ENCODE results near the gene MMAA.
"Not testable (repeated sequence)": the region's sequence is repeated elsewhere in the genome, so short reads cannot be mapped to it uniquely, and the experiment has no call there.

Gene MMAA

GRCh38 chr4:145618932-145619638 is at the start of gene MMAA:
Gene MMAA, plus strand, starts transcription at chr4:145619385. Its CDS starts 19,755 bp downstream, at chr4:145639140.
- peak; percentile 90 to 99 (median 94) for DNase-seq
- intact Hi-C loops (cut with DNase I): loop anchor here (2.0 to 10.0 kb wide), 3 partner anchors 116 to 438 kb away; partner anchors contain the start of gene OTUD4

- intact Hi-C loops (cut with DNase I); DNase-seq: not testable (repeated sequence)
Measured at GRCh38 chr4:145574546-145574945, 44.6 kb upstream of the MMAA start.

- intact Hi-C loops (cut with DNase I): no loop called here
- no peak for DNase-seq
Measured at GRCh38 chr4:145580906-145581305, 38.3 kb upstream of the MMAA start.

DNA sequence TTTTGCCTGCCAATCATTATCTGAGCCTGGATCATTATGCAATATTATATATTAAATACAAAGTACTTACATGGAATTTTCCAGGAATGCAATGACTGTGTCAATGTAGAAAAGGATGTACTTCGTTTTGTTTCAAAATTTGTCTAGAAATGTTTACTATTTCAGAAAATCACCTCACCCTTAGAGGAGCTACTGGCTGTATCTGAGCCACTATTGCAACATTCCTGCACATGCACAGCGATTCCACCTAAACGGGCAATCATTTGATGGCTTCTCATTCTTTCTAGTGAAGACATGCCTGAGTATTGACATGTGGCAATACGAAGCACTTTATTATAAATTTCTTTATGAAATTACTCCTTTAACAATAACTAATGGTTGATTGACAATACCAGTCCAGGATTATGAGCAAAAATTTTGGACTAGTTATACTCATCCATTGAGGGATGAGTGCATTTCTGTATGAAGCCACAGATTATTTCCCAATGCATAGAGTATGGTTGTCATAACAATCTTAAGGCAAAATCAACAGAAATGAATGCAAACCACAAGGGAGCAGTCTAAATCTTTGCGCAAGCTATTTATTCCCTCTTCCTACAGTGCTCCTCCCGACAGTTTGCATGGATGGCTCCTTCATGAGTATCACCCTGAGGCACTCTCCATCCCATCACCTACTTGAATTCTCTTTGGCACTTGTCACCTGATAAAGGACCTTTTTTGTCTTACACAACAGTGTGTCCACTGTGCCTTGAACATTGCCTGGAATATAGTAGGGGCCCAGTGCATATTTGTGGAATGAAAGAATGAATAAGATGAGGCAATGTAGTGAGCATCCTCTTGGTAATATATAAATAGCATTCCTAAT is 35.8 kb upstream of the MMAA start:
- no peak for DNase-seq
- intact Hi-C loops (cut with DNase I): no loop called here

- intact Hi-C loops (cut with DNase I): no loop called here
Measured at GRCh38 chr4:145587088-145587754, 32.0 kb upstream of the MMAA start.

GRCh38 chr4:145589381-145589780 is 29.8 kb upstream of the MMAA start:
- intact Hi-C loops (cut with DNase I); DNase-seq: not testable (repeated sequence)

More at GRCh38 chr4:145587088-145587754, 32.0 kb upstream of the MMAA start:
- no peak for DNase-seq

DNA sequence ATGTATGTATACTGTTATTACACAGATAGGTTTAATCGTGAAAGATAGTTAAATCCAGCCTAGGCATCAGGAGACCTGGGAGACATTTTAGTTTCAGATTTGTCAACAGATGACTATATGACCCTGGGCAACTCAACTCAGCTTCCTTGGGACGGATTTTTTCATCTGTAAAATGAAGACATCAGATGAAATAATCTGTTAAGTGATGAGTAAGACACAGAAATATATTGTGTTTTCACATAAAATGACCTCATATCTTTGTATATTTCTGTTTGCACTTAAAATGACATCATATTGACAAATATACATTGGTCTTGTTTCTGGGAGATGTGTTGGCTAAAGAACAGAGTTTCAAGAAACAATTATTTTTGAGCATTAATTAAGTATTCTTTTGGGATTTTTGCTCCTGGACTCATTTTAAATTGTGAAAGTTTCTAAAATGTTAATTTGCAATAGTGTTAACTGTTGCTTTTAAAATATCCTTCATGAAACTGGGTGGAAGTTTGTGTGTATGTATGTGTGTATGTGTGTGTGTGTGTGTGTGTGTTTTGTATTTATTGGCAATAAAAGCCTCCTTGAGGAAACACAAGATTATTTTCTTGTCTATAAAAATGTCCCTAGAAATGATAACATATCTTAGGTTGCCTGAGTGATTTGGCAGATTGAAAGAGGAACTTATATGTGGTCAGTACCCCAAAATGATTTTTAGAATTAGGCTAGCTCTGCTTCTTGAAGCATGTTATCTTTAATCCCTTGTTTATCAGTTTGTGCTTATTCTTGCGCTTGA is 29.1 kb upstream of the MMAA start:
- intact Hi-C loops (cut with DNase I): no loop called here
- DNase-seq: no peak

DNA sequence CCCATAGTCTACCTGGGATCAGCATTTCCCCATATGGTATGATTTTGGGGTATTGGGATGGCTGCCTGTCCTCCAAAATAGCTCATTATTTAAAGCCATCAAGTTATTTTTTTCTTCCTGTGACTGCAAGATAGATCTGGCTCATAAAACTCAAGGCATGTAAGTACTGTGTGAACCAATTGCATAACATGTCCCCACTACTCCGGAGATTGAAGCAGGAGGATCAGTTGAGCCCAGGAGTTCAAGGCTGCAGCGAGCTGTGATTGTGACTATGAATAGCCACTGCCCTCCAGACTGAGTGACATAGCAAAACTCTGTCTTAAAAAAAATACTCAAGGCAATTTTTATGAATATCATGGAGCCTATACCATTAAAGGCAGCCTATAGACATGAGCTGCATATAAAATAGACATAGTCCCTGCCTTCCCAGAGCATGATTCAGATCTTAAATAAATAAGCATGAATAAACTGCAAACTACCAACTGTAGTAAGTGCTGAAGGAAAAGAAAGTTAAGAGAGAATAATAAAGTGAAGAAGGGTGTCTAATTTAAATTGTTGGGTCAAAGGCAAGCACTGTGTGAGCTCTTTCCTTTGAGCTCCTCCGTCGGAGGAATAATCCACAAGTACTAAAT is 16.9 kb upstream of the MMAA start:
- intact Hi-C loops (cut with DNase I): no loop called here
- no peak for DNase-seq

DNA sequence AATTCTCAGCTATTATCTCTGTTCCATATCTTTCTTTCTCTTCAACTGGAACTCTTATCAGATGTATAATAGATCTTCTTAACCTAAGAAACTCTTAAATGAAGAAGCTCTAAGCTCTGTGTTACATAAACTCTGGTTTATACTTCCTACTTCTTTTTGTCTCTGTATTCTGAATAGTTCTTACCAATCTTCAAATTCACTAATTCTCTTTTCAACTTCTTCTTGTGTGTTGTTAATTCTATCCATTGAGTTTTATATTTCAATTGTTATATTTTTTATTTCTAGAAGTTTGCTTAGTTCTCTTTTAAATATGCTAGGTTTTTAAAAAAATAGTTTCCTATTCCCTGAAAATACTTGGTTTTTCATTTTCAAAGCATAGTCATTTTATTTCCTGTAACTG is 13.2 kb upstream of the MMAA start:
- intact Hi-C loops (cut with DNase I): no loop called here

GRCh38 chr4:145609481-145610427 is 9.4 kb upstream of the MMAA start:
- intact Hi-C loops (cut with DNase I): loop anchor here (5.0 to 10.0 kb wide), 2 partner anchors 125 to 127 kb away; partner anchors contain the start of gene SMAD1
- DNase-seq: peak in 7 of 10 donors; percentile 19 to 91 (median 65)

More for the DNA sequence above, 13.2 kb upstream of the MMAA start:
- no peak for DNase-seq

DNA sequence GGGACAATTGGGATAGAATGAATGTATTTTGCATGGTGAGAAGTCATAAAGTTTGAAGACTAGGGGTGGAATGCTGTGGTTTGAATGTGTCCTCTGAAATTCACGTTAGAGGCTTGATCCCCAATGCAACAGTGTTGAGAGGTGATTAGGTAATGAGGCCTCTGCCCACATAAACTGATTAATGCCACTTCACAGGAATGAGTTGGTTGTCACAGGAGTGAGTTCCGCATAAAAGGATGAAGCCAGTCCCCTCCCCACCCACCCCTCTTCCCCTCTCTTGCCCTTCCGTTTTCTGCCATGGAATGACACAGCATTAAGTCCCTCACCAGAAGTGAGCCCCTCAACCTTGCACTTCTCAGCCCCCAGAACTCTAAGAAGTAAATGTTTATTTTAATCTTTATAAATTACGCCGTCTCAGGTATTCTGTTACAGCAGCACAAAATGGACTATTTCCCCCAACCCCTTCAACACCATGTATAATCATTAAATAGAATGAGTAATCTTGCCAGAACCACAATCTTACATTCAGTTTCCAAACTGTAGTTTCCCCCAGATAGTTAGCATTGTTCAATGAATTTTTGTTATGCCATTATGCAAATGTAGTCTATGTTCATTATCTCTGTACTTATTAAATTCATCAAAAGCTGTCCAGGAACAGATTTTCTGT is 5.5 kb upstream of the MMAA start:
- intact Hi-C loops (cut with DNase I): loop anchor here (5.0 to 10.0 kb wide), 2 partner anchors 121 to 131 kb away; partner anchors contain the start of gene SMAD1
- no peak for DNase-seq

- DNase-seq: no peak
- intact Hi-C loops (cut with DNase I): loop anchor here (5.0 to 10.0 kb wide), 2 partner anchors 121 to 132 kb away; partner anchors contain the start of gene SMAD1
Measured at GRCh38 chr4:145614233-145614610, 5.0 kb upstream of the MMAA start.

GRCh38 chr4:145618210-145618931 is 814 bp upstream of the MMAA start:
- intact Hi-C loops (cut with DNase I): loop anchor here (2.0 to 10.0 kb wide), 3 partner anchors 116 to 438 kb away; partner anchors contain the start of gene OTUD4

GRCh38 chr4:145619639-145619996 is 433 bp downstream of the MMAA start:
- peak in 7 of 10 donors; percentile 6 to 81 (median 18) for DNase-seq
- intact Hi-C loops (cut with DNase I): loop anchor here (2.0 to 10.0 kb wide), 3 partner anchors 115 to 439 kb away; partner anchors contain the start of gene OTUD4

More at GRCh38 chr4:145618210-145618931, 814 bp upstream of the MMAA start:
- DNase-seq: peak in 3 of 10 donors; percentile 3 to 68 (median 64)

DNA sequence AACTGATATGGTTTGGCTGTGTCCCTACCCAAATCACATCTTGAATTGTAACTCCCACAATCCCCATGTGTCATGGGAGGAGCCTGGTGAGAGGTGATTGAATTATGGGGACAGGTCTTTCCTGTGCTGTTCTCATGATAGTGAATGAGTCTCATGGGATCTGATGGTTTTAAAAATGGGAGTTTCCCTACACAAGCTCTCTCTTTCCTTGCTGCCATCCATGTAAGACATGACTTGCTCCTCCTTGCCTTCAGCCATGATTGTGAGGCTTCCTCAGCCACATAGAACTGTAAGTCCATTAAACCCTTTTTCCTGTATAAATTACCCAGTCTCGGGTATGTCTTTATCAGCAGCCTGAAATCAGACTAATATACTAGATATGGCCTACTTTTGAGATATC is 2.9 kb downstream of the MMAA start:
- DNase-seq: not testable (repeated sequence)
- intact Hi-C loops (cut with DNase I): loop anchor here (10.0 kb wide), 1 partner anchor 203 kb away; no protein-coding TSS in a partner anchor

GRCh38 chr4:145623831-145624230 is 4.6 kb downstream of the MMAA start:
- intact Hi-C loops (cut with DNase I): loop anchor here (10.0 kb wide), 1 partner anchor 201 kb away; no protein-coding TSS in a partner anchor
- no peak for DNase-seq
